GM18507 (cell line): Measurements from ENCODE around the gene CDYL.

Experiments used
- DNase-seq: peaks from one replicate; pipeline ENCODE4 v3.0.0; 2011; ENCODE audit warnings: low read depth; ENCODE audit not compliant: insufficient read length; ENCODE audit errors: extremely low spot score
- FAIRE-seq: peaks from 2 replicates; lab custom pipeline; 2011; peaks lifted over from hg19 to GRCh38; lab: Jason Lieb, UNC

Gene CDYL

DNA sequence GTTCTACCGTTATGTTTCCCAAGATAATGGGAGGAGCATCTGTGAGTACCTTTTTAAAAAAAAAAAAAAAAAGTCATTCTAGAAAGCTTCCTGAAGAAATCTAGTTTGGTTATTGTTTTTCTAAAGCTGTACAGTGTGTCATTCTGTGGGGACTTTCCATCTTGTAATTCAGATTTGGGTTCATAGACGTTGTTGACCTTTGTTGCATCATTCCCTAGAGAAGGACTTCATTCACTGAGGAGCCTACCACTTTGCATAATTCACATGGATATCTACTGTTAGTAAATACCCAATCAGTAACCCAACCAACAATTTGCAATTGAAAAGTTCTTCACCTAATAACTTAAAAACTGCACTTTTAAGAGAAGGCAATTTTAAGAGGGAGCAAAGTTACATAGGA is 167.5 kb downstream of the CDYL start:
- DNase-seq, result no peak
- FAIRE-seq, result no peak

DNA sequence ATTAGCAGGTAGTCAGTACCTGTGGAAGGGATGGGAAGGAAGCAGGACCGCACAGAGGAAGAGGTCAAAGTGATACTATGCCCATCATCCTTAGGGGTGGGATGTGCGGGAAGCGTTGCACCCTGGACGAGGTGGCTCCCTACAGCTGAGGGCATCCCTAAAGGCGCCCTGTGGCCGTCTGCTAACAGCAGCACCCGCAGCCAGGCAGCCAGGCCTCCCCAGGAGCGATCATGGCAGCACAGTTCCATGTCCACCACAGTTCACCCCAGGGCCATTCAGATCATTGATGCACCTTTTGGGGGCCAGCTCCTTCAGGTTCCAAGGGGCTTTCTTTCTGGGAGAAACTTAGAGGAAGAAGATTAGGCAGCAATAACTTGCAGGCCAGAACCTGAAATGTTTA is 168.1 kb downstream of the CDYL start:
- FAIRE-seq, result no peak
- DNase-seq, result no peak

- FAIRE-seq (no peak), DNase-seq (no peak)
Observed at GRCh38 chr6:4946521-4946920, 170.3 kb downstream of the CDYL start.

- DNase-seq (no peak), FAIRE-seq (no peak)
Observed at GRCh38 chr6:4947716-4948115, 171.5 kb downstream of the CDYL start.

DNA sequence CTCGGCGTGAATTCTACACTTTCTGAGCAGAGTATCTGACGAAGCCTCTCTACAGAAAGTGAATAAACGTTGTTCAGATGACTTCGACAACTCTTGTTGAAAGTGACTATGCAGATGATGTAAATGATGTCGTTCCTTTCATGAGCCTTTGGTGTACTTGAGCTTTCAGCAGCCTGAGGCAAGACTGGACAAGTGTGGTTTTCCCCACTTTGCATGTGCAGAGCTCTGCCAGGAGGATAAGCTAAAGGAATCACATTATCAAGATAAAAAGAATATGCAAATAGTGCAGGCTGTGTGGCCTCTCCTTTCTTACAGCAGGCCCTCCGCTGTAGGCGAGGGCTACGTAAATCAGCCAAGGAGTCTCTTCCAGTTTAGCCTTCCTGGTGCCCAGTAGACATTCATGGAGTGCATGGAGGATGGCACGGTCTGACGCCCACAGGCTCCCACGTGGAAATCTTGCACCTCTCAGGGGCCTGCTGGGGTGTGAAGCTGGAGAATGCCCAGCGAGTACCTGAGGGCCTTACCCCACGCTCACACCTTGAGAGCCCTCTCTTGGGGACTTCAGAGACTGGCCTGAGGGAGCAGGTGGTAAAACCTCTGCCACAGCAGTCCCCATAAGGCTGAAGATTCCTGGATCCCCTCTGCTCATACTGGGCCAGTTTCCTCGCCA is 172.7 kb downstream of the CDYL start:
- no peak for FAIRE-seq

GRCh38 chr6:4950076-4950475 is 173.9 kb downstream of the CDYL start:
- DNase-seq, result no peak
- no peak for FAIRE-seq

More for the DNA sequence above, 172.7 kb downstream of the CDYL start:
- no peak for DNase-seq

- DNase-seq (no peak), FAIRE-seq (no peak)
Observed at GRCh38 chr6:4950836-4951533, 174.8 kb downstream of the CDYL start.

DNA sequence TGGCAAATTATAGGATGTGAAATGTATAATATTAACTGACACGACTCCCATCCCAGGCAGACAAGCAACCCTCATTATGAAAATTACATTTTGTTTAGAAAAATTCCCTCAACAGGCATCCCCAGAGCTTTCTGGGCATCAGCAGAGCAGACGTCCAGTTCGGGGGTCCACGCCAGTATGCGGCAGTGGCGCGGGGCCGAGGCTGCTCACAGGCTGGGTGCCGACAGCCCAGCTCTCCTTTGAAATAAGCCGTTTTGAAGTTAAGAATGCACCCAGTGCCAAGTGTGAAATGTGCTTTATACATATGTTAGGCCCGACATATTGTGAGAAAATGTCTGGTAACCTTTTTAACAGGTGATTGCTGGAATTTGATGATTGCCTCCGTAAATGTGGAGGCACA is 177.2 kb downstream of the CDYL start:
- no peak for DNase-seq
- FAIRE-seq, result no peak

GRCh38 chr6:4956625-4957024 is 180.4 kb downstream of the CDYL start:
- FAIRE-seq, result no peak
- DNase-seq, result no peak

DNA sequence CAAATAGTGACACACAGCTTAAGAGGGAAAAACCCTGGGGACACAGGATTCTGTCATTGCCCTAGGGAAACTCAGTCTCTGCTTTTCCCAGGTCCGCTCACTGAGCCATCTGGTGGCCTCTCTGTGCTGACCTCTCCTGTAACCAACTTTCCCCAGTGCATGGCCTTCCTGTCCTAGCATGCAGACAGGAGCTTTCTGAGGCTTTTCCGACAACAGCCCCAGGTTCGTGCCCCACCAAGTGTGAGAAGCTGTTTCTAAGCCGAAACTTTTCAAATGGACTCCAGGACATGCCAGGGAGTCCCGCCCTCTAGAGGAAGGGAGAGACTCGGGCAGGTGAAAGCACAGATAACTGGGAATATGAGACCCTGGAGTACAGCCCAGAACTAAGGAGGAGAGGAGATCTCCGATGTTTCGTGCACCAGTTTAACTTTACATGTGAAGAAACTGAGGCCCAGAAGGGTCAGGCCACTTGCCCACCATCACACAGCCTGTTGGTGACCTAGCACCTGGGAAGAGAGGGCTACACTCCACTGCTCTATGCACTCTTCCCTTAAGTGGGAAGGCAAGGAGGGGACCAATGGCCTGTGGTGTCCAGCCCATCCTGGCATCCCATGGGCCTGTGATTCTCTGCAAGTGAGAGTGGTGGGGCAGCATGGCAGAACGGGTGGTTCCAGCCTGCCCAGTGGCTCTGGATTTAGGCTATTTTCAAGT is 181.5 kb downstream of the CDYL start:
- DNase-seq (no peak), FAIRE-seq (no peak)

DNA sequence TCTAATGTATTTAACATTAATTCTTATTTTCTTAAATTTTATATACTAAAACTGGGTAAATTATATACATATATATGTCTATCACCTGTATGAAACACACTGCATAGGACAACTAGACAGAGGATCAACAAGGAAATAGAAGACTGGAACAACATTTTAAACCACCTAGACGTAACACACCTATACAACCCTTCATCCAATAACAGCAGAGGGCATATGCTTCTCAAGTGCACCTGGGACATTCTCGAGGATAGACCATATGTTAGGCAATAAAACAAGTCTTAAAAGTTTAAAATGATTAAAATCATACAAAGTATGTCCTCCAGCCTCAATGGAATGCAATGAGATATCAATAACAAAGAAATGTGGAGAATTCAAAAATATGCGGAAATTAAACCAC is 182.4 kb downstream of the CDYL start:
- DNase-seq (no peak), FAIRE-seq (no peak)

- DNase-seq (no peak), FAIRE-seq (no peak)
Observed at GRCh38 chr6:4961322-4962168, 185.3 kb downstream of the CDYL start.

GRCh38 chr6:4962905-4963304 is 186.7 kb downstream of the CDYL start:
- DNase-seq (no peak), FAIRE-seq (no peak)

- FAIRE-seq (no peak), DNase-seq (no peak)
Observed at GRCh38 chr6:4964675-4965561, 188.7 kb downstream of the CDYL start.

DNA sequence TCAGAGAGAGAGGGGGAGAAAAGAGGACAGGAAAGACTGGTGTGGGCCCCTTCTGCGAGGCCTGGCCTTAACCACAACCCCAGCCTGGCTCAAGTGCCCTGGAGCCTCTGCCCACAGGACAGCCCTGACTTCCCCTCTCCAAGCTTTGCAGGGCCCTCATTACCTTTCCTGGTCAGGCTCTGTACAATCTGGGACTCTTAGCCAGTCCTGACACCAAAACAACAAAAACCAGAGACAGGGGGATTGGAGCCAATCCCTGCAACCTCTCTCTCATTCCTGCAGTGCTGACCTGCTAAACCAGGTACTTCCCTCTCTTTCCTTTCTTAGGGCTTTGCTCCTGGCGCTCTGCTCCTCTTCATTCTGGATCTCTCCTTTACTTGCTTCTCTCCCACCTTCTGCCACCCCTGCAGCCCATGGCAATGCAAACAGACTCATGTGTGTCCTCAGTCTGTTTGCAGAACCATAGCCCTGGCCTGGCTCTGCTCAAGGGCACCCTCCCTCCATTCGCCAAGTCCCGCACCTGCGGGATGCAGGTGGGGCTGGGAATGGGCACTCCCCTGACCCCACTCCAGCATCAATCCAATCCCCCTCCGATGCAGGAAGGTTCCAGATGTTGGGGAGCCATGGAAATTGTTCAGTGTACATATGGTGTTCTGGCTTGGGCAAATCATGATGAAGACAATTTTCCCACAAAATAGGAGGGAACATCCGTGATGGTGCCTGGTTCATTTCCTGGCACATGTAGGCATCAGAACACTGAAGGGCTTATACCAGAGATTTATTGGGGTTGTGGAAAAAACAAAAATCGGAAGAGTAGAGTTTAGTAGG is 189.6 kb downstream of the CDYL start:
- no peak for FAIRE-seq

GRCh38 chr6:4967301-4968030 is 191.3 kb downstream of the CDYL start:
- DNase-seq, result no peak

More for the DNA sequence above, 189.6 kb downstream of the CDYL start:
- no peak for DNase-seq

GRCh38 chr6:4969609-4970285 is 193.5 kb downstream of the CDYL start:
- FAIRE-seq (no peak), DNase-seq (no peak)

More at GRCh38 chr6:4967301-4968030, 191.3 kb downstream of the CDYL start:
- FAIRE-seq, result no peak
